Esophagus squamous epithelium (tissue), 5 donors: ENCODE results near the gene ZNF654. TPM values are rescaled to one million over a fixed set of nuclear protein-coding genes. Genes with fewer than 3 reads are reported as not detected.
"Not testable (repeated sequence)": the region's sequence is repeated elsewhere in the genome, so short reads cannot be mapped to it uniquely, and the experiment has no call there.

Experiments
- DNase-seq: peaks from one replicate; lab custom pipeline; 2025; lab: John Stamatoyannopoulos, UW
- H3K27ac ChIP-seq, 4 donors: fragments of 200-600 bp; sonication (generic); one replicate each; pipeline ENCODE4 v1.5.1; 2016 to 2019; ENCODE audit warnings: mild to moderate bottlenecking in 1 of 4
- H3K27me3 ChIP-seq, 4 donors: fragments of 200-600 bp; sonication (generic); 1 replicate in 3 of 4; 2 replicates in 1 of 4; pipeline versions ENCODE4 v1.5.1 to v1.6.0; 2017 to 2021; ENCODE audit warnings: antibody characterized with exemption in 1 of 4
- H3K36me3 ChIP-seq, 3 donors: fragments of 200-600 bp; sonication (generic); one replicate each; pipeline ENCODE4 v1.5.1; 2016 to 2019
- H3K4me1 ChIP-seq, 3 donors: fragments of 200-600 bp; sonication (generic); one replicate each; pipeline ENCODE4 v1.5.1; 2017 to 2019
- H3K4me3 ChIP-seq, 4 donors: fragments of 200-600 bp; sonication (generic); 1 replicate in 3 of 4; 2 replicates in 1 of 4; pipeline ENCODE4 v1.5.1; 2016 to 2019; ENCODE audit warnings: mild to moderate bottlenecking in 2 of 4, moderate library complexity in 1 of 4
- H3K9me3 ChIP-seq, 3 donors: fragments of 200-600 bp; sonication (generic); one replicate each; pipeline ENCODE4 v1.5.1; 2016 to 2019
- POLR2A ChIP-seq, 4 donors: fragments of 450-650 bp; IDR thresholded peaks; one replicate each; pipeline ENCODE4 v1.6.1; 2017; ENCODE audit warnings: antibody characterized with exemption in 4 of 4, mild to moderate bottlenecking in 4 of 4, moderate library complexity in 3 of 4
- WGBS, 2 donors: methylation state at CpG; one replicate each; pipeline ENCODE4 v1.1.5; 2018; 5-methylcytosine and 5-hydroxymethylcytosine counted together
- intact Hi-C: fragments of 100-400 bp; cut with DNase I; formaldehyde crosslinking; loops from one replicate; pipeline ENCODE4 v1.15.0; 2022
- total RNA-seq, 4 donors: library from RNA; depleted of rRNA; stranded (reverse); fragments of >200 nt; gene quantifications; one replicate each; pipeline ENCODE4 v1.1.0, GENCODE V29; 2016
- TF ChIP-seq, protein P1 (sequence below), 6 experiments: fragments of 450-650 bp in 4 of 6; fragments of 200-600 bp in 2 of 6; sonication (generic) in 2 of 6; IDR thresholded peaks; one replicate each; pipeline ENCODE4 v1.5.1; 2016 to 2019; ENCODE audit warnings: antibody characterized with exemption in 6 of 6, mild to moderate bottlenecking in 4 of 6, moderate library complexity in 4 of 6
- donor health status: DM: yes; HTN: yes; CAD: no.

Gene ZNF654
- total RNA-seq, 4 donors from 2014 or later, result 8.4 to 16.4 (median 10.1) TPM

DNA sequence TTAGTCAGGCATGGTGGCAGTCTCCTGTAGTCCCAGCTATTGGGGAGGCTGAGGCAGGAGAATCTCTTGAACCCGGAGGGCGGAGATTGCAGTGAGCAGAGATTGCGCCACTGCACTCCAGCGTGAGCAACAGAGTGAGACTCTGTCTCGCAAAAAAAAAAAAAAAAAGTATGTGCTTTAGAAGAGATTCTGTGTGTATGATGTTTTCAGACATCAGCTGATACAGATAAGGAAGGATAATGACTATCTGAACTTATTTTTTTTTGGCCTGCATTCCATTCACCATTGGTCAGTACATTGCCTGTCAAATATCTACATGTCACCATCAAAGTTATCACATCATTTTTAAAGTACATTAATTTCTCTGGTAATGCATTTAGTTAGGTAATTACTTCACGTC is 108.1 kb downstream of the ZNF654 start:
- H3K36me3 ChIP-seq, result peaks cover 0 to 8% (median 0%) of the 10 kb centered on the region in 3 donors
- no peaks in the 10 kb centered on the region for H3K4me1 ChIP-seq
- WGBS, 2 donors, result 91 to 95% methylated on average over 6 of the region's 6 CpGs
- intact Hi-C loops, result no loop called here
- no peak for DNase-seq
- no peak overlapping the region for H3K4me3 ChIP-seq
- H3K27me3 ChIP-seq, result no peaks in the 10 kb centered on the region
- H3K27ac ChIP-seq, result no peak overlapping the region
- no peaks in the 10 kb centered on the region for H3K9me3 ChIP-seq
- no peak for TF ChIP-seq POLR2A (IDR thresholded peaks at IDR 0.05)
- TF ChIP-seq, protein P1, sequence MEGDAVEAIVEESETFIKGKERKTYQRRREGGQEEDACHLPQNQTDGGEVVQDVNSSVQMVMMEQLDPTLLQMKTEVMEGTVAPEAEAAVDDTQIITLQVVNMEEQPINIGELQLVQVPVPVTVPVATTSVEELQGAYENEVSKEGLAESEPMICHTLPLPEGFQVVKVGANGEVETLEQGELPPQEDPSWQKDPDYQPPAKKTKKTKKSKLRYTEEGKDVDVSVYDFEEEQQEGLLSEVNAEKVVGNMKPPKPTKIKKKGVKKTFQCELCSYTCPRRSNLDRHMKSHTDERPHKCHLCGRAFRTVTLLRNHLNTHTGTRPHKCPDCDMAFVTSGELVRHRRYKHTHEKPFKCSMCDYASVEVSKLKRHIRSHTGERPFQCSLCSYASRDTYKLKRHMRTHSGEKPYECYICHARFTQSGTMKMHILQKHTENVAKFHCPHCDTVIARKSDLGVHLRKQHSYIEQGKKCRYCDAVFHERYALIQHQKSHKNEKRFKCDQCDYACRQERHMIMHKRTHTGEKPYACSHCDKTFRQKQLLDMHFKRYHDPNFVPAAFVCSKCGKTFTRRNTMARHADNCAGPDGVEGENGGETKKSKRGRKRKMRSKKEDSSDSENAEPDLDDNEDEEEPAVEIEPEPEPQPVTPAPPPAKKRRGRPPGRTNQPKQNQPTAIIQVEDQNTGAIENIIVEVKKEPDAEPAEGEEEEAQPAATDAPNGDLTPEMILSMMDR (IDR thresholded peaks at IDR 0.05), result no peak

DNA sequence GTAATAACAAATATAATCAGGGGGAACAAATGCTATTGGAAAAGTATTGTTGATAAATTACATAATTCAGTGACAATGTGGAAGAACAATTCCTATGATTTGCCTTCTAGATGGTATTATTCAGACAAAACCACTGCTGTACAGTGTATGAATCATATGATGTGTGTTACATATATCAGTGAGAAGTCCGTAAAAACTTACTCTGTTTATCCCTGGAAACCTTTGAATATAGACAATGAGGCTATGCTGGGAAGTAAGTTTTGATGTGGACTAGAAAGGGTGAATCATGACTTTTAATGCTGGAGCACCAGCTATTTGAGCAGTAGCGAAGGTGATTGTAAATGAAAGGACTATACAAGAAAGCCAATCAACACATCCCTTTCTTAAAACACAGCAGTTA is 108.6 kb downstream of the ZNF654 start:
- 88 to 89% methylated on average over 2 of the region's 2 CpGs for WGBS, 2 donors
- intact Hi-C loops, result no loop called here

DNA sequence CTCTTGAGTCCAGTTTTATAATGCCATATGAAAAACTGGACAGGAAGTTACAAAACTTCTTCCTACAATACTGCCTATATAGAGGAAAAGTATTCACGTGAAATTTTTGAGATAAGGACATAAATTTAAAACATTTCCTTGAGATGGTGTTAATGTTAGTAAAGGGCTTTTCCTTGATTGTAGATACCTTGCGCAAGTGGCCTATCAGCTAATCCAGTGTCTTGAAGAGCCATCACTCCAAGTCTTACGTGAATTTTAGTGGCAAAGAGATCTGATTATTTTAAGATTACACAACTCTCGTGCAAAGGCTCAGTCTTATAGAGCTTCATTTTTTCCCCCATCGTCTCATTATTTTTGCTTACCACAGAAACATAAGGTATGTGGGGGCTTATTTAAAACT is 109.1 kb downstream of the ZNF654 start:
- no peak for TF ChIP-seq POLR2A (IDR thresholded peaks at IDR 0.05)
- TF ChIP-seq, protein P1 (IDR thresholded peaks at IDR 0.05), result no peak
- H3K27me3 ChIP-seq, result no peaks in the 10 kb centered on the region
- H3K9me3 ChIP-seq, result no peaks in the 10 kb centered on the region
- no peak overlapping the region for H3K4me3 ChIP-seq
- H3K27ac ChIP-seq, result no peak overlapping the region
- intact Hi-C loops, result no loop called here
- 86 to 89% methylated on average over 5 of the region's 5 CpGs for WGBS, 2 donors
- H3K4me1 ChIP-seq, result no peaks in the 10 kb centered on the region
- peaks cover 0 to 8% (median 0%) of the 10 kb centered on the region in 3 donors for H3K36me3 ChIP-seq
- DNase-seq, result no peak

More for the DNA sequence above, 108.6 kb downstream of the ZNF654 start:
- no peak for DNase-seq
- TF ChIP-seq POLR2A (IDR thresholded peaks at IDR 0.05), result no peak
- TF ChIP-seq, protein P1 (IDR thresholded peaks at IDR 0.05), result no peak
- Histone ChIP-seq H3K4me1 (no peaks in the 10 kb centered on the region), H3K27me3 (no peaks in the 10 kb centered on the region), H3K36me3 (peaks cover 0 to 8% (median 0%) of the 10 kb centered on the region in 3 donors), H3K4me3 (no peak overlapping the region), H3K27ac (no peak overlapping the region), H3K9me3 (no peaks in the 10 kb centered on the region)

DNA sequence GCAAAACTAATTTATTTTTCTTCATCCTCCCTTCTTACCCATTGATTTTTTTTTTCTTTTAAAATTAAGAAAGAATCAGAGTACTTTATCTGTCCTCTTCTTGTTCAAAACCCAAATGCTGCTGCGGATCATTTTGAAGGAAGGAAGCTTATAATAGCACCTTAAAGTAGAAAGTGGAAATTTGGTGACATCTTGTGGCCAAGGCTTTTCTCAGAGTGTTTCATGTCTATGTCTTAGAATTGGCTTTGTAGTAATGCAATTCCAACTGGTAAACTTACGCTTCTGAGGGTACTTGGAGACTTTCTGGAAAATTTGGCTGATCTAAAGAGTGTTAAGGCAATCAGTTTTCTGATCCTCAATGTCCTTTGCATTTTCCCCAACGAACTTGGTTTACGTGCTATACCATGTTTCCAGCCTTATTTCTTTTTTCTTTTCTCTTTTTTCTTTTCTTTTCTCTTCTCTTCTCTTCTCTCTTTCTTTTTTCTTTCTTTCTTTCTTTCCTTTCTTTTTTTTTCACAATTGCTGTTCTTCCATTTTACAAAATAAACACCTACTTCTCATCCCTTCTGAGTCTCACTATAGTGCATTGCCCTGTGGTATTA is 121.4 kb downstream of the ZNF654 start:
- no peak overlapping the region for H3K27ac ChIP-seq
- H3K4me3 ChIP-seq, result no peak overlapping the region
- H3K36me3 ChIP-seq, result no peaks in the 10 kb centered on the region
- 60 to 61% methylated on average over 4 of the region's 4 CpGs for WGBS, 2 donors
- no peaks in the 10 kb centered on the region for H3K27me3 ChIP-seq
- H3K4me1 ChIP-seq, result no peaks in the 10 kb centered on the region
- DNase-seq, result no peak
- TF ChIP-seq POLR2A (IDR thresholded peaks at IDR 0.05), result no peak
- TF ChIP-seq, protein P1 (IDR thresholded peaks at IDR 0.05), result peak in 2 of 6 experiments; percentile 11 to 37
- intact Hi-C loops, result no loop called here
- H3K9me3 ChIP-seq, result no peaks in the 10 kb centered on the region

DNA sequence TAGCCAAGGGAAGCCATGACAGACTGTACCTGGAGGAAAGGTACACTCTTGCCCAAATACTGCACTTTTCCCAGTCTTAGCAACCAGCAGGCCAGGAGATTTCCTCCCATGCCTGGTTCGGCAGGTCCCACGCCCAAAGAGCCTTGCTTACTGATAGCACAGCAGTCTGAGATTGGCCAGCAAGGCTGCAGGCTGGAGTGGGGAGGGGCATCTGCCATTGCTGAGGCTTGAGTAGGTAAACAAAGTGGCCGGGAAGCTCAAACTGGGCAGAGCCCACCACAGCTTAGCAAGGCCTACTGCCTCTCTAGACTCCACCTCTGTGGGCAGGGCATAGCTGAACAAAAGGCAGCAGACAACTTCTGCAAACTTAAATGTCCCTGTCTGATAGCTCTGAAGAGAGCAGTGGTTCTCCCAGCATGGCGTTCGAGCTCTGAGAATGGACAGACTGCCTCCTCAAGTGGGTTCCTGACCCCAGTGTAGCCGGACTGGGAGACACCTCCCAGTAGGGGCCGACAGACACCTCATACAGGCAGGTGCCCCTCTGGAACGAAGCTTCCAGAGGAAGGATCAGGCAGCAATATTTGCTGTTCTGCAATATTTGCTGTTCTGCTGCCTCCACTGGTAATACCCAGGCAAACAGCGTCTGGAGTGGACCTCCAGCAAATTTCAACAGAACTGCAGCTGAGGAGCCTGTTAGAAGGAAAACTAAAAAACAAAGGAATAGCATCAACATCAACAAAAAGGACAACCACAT is 123.3 kb downstream of the ZNF654 start:
- intact Hi-C loops, H3K4me3 ChIP-seq, H3K4me1 ChIP-seq, H3K27me3 ChIP-seq, H3K9me3 ChIP-seq, H3K27ac ChIP-seq, H3K36me3 ChIP-seq, DNase-seq: not testable (repeated sequence)
- 71 to 78% methylated on average over 4 of the region's 9 CpGs for WGBS, 2 donors
